NCI-H2081 treated with DMSO at 0.1 percent for 48 hours (cell line): Measurements from ENCODE around the gene RIGI.
"Not testable (repeated sequence)": the region's sequence is repeated elsewhere in the genome, so short reads cannot be mapped to it uniquely, and the experiment has no call there.

ENCODE experiments used
- DNase-seq: peaks from one replicate; lab custom pipeline; 2025; lab: John Stamatoyannopoulos, UW

Gene RIGI

GRCh38 chr9:32526041-32526706 is at the start of gene RIGI:
Gene RIGI (minus strand): TSS chr9:32526196. CDS start chr9:32526166, 30 bp downstream.
- DNase-seq: peak; percentile 62

DNA sequence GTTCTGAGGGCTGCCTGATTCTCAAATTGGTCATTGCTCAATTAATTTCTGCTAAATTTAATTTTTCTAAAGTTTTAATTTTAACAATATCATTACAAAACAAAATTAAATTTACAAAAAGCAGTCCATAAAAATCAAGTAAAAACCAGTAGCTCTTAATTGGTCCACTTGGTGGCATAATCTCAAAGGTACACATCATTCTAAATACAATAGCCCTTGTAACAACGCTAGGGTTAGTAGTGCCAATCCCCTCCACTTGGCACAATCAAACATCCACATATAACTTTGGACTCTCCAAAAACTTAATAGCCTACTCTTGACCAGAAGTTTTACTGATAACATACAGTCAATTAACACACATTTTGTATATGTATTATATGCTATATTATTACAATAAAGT is 48.9 kb upstream of the RIGI start:
- no peak for DNase-seq

GRCh38 chr9:32573821-32574220 is 47.8 kb upstream of the RIGI start:
- no peak for DNase-seq

DNA sequence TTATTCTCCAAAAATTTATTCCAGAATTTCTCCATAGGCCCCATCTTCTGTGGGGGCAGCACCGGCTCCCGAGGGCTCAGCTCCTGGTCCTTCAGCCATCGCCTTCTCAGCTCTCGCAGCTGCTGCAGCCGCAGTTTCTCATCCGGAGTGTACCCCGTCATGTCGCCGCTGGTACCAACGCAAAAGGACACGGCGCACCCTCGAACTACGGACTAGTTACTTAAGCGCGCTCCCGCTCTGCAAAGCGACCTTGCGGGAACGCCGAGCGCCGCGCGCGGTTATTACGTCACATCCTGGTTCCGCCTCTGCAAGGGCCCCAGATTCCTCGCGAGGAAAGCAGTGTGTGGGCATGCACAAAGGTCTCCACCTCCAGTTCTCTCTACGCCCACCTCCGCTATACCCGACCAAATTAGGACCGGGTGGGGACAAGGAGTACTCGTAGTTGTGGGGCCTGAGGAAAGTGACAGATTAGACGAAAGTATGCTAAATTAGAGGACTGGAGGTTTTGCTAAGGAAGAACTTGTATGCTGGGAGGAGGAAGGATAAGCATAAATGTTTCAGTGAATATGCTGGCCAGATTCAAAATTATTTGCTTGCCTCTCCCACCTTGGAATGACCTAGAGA is 47.0 kb upstream of the RIGI start, which contains the start of gene NDUFB6:
Gene NDUFB6, minus strand, starts transcription at position 260 of the 624 bp plus-strand sequence. Its CDS starts 99 bp downstream, at position 161.
- peak; percentile 81 for DNase-seq

DNA sequence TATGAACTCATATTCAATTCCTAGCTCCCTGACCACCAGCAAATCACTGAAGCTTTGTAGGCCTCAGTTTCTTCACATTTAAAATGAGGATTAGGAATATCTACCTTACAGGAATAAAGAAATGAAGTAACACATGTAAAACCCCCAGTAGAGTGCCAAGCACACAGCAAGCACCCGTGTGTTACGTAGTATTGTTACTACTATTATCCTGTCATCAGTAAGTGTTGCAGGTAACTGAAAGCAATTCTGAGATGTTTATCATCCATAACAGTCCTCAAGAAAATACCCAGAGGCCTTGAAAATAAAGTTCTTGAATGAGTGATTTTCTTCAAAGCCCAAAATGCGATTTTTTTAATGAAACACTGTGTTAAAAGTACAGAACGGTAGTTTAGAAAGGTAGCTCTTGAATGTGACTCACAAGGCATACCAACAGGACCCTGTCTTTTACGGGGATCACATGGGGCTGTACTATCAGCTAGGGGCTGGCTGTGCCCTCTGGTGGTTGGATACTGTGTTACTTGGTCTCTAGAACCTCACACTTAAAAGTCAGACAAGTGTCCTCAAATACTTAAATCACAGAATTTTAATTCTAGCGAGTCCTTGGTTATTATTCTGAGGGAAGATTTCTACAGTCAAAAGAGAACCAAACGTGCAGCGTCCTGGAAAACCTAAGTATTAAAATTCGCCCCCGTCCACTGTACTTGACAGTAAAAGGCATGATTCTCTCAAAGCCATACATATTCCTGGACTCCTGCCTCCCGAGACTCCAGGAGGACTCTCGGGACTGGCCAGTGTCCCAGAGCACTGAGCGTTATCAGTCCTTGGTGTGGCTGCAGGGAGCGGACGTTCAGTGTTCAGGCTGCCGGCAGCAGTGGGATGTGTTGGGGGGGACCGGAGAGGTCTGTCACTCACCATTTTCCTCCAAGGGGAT is 46.2 kb upstream of the RIGI start:
- peak; percentile 27 for DNase-seq

GRCh38 chr9:32570262-32570661 is 44.3 kb upstream of the RIGI start:
- no peak for DNase-seq

GRCh38 chr9:32566770-32567169 is 40.8 kb upstream of the RIGI start:
- no peak for DNase-seq

GRCh38 chr9:32565967-32566366 is 40.0 kb upstream of the RIGI start:
- no peak for DNase-seq

DNA sequence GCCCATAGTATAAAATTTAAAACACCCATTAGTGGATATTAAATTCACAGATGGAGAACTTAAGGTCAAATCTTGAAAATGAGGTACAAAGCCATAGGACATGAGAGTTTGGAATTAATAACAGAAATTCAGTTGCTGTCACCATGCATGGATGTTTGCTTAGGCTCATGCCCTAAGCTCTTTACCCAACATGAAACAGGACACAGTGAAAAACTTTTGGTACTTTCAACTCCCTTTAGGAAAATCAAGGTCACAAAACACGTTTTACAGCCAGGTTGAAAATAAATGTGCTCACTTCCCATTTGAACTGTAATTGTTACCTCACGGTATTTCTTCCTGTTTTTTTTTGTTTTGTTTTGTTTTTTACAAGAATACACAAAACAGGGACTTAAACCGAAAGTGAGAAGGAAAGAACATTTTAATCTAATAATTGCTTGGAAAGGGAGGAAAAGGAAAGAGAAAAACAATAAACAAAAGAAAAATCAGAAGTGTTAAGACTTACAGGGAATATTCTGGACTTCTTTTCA is 32.5 kb upstream of the RIGI start:
- no peak for DNase-seq

DNA sequence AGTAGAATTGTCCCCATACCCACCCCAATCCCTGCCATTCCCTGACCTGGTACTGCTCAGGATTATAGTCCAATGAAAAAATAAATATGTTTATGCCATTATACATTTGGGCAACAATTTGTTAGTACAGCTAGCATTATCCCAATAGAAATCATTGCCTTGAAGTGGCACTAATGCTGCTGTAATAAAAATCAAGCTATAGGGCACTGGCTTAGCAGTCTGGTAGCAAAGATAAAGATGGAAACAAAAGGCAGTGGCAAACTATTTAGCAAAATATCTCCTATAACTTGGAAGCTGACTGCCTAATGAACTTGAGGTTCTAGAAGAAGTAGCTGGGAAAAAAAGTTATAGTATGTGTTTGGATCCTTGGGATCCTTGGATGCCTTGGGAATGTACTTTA is 28.6 kb upstream of the RIGI start:
- no peak for DNase-seq

- no peak for DNase-seq
These were observed 28.1 kb upstream of the RIGI start for GRCh38 chr9:32554107-32554506.

DNA sequence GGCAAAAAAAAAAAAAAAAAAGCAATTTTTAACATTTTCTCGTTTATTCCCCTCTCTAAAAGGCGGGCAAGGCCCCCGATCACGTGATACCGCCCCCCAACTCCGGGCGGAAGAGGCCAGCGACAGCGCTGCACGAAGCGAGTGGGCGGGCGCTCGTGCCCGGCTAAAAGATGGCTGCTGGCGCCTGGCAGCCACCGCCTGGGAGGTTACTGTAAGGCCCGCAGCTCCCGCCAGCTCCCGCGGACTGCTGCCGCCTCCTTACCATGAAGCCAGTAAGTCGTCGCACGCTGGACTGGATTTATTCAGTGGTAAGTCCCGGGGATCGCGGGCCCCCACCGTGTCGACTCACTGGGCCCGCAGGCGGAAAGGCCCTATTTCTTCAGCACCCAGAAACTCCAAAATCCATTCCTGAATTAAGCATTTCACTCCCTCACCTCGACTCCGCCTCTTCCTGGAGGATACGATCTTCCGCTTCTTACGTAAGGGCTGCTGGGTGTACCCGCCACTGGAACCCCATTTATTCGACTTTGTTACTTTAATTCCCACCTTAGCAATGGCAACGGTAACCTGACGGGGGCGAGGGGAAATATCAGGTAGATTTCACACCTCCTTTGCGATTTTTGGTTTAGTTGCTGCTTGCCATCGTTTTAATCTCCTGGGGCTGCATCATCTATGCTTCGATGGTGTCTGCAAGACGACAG is 26.3 kb upstream of the RIGI start, which contains the start of the genes SMIM27 and TOPORS:
Gene SMIM27, plus strand, starts transcription at position 156 of the 701 bp plus-strand sequence. Its CDS starts 108 bp downstream, at position 264.
Gene TOPORS, minus strand, starts transcription at position 415 of the 701 bp plus-strand sequence. Its CDS starts 150 bp downstream, at position 265.
- peak; percentile 86 for DNase-seq

DNA sequence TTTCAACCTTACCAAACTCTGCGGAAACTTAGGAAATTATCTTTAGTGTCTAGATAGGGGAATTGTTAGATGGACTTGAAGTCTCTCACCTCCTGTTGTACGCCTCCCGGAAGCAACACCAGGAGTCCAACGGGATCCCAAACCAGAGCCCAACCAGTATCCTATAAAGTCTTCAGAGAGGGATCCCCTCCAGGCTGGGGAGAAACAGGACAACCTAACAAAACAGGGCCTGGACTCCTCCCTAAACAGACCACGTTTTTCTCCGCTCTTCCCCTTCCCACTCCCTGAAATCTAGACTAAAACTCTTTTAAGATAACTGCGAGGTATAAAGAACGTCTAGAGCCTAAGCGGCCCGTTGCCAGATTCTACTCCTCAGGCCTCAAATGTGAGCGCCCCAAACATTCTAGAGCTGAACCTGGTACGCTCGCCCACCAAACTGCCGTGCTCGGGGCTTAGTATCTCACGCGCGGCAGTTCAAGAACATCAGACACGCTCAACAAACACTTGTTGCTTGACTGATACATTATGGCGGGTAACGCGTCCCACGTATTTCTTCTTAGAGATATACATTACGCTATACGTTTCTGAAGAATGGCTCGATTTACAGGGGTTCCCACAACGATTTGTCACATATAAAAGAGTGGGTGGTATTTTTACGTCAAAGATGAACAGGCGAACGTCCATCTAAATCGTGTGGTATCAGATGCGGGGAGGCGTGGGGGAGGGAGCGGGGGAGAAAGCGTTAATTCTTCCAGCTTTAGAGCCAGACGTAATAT is 25.5 kb upstream of the RIGI start:
- DNase-seq: no peak

GRCh38 chr9:32550562-32551275 is 24.7 kb upstream of the RIGI start:
- peak; percentile 80 for DNase-seq

DNA sequence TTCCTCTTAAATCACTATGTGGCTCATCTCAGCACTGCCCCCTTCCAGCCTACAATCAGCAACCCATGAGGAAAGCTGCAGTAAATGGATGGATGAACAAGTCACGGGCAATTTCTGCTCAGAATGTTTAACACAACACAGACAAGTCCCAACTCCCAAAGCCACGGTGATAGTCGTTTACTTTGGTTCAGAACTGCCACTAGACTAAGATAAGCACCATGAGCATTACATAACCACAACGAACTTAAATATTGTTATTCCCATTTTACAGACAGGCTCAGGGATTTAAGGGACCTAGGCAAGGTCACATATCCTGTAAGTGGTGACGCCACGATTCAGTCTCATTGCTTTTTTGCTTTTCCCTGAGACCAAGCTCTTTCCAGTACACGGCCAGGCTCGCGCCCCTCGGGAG is 24.2 kb upstream of the RIGI start:
- DNase-seq: no peak

GRCh38 chr9:32548213-32548612 is 22.2 kb upstream of the RIGI start:
- DNase-seq: not testable (repeated sequence)

DNA sequence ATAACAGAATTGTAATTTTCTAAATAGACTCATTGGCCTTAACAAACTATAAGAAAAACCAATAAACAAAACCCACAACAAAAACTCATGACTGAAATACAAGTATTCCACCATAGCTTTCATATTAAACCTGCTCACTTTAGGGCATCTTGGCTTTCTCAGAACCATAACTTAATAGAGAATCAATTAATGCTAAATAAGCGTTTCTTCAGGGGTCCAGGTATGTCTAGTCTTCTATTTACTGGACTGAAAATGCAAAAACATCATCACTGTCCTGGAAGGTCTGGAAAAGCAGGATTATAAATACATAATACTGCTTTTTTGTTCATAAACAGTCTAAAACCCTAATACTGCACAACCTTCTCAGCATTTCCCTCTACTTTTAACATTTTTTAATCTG is 19.9 kb upstream of the RIGI start:
- no peak for DNase-seq

DNA sequence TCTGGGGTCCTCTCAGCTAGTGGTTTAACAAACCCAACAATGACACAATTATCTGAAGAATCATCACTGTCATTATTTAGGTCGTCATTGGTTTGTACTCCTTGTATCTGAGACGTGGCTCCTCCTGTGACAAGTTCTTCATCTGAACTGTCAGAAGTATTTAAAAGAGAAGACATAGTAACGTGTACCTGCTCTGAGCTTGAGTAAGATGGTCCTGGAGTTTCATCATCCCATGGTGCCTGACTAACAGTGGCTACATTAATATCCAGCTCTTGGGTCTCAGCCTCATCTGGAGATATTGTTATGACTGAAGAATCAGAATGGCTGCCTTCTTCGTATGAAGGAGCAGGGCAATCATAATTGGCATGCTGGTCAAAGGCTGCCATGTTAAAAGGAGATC is 17.1 kb upstream of the RIGI start:
- DNase-seq: no peak

GRCh38 chr9:32533816-32534215 is 7.8 kb upstream of the RIGI start:
- DNase-seq: no peak

DNA sequence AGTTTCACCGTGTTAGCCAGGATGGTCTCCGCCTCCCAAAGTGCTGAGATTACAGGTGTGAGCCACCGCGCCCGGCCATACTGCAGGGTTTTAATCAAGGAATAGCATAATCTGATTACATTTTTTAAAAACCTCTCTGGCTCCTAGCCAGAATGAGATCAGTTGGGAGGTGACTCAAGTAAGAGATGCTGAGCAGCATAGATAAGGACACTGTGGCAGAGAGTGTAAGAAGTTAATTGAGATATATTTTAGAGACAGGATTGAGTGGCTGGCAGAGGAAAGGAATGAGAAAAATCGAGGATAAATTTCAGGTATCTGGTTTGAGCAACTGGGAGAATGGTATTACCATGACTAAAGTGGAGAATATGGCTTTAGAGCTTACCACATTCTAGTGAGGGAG is 7.3 kb upstream of the RIGI start:
- no peak for DNase-seq
